ENCODE results near the gene CLSTN3. TPM values are rescaled to one million over a fixed set of nuclear protein-coding genes. Genes with fewer than 3 reads are reported as not detected.
"Not testable (repeated sequence)": the region's sequence is repeated elsewhere in the genome, so short reads cannot be mapped to it uniquely, and the experiment has no call there.

The CLSTN3 gene
- total RNA-seq, 2 donors from 2014 or later: 27.5 to 64.9 TPM

DNA sequence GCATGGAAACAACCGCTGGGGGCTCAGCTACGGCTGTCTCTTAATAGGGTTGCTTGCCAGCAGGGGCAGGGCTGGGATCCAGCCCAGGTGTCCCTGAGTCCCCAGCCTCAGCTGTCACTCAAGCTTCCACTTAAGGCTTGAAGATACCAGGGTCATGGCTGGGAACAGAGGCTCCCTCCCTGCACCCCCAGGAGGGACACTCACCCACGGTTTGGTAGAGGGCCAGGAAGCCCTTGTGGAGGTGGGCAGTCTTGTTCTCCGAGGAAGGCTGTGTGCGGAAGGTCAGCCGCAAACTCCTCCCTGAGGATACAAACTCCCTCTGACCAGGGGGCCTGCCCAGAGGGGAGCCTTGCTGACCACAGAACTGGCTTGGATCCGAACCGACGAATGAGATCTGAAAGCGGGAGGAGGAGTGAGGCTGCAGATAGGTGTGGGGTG, 28.5 kb upstream of the CLSTN3 start:
- Histone ChIP-seq H3K4me3 (no peak overlapping the region), H3K27ac (no peak overlapping the region), H3K9me3 (no peaks in the 10 kb centered on the region), H3K36me3 (replicated peaks in 1 of 2; ENCODE audit: insufficient read depth in 1 of 2, low read depth in 2 of 2) (peaks cover 4 to 10% of the 10 kb centered on the region in 2 donors), H3K4me1 (peaks cover 16% of the 10 kb centered on the region), H3K27me3 (no peaks in the 10 kb centered on the region)
- ATAC-seq (peak; percentile 31), DNase-seq (peak in 1 of 4 donors; percentile 27)
- intact Hi-C loops (cut with DNase I): no loop called here
- TF ChIP-seq, protein P1, sequence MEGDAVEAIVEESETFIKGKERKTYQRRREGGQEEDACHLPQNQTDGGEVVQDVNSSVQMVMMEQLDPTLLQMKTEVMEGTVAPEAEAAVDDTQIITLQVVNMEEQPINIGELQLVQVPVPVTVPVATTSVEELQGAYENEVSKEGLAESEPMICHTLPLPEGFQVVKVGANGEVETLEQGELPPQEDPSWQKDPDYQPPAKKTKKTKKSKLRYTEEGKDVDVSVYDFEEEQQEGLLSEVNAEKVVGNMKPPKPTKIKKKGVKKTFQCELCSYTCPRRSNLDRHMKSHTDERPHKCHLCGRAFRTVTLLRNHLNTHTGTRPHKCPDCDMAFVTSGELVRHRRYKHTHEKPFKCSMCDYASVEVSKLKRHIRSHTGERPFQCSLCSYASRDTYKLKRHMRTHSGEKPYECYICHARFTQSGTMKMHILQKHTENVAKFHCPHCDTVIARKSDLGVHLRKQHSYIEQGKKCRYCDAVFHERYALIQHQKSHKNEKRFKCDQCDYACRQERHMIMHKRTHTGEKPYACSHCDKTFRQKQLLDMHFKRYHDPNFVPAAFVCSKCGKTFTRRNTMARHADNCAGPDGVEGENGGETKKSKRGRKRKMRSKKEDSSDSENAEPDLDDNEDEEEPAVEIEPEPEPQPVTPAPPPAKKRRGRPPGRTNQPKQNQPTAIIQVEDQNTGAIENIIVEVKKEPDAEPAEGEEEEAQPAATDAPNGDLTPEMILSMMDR (IDR thresholded peaks at IDR 0.05): no peak
- WGBS, 2 donors: 74 to 76% methylated on average over 10 of the region's 10 CpGs

DNA sequence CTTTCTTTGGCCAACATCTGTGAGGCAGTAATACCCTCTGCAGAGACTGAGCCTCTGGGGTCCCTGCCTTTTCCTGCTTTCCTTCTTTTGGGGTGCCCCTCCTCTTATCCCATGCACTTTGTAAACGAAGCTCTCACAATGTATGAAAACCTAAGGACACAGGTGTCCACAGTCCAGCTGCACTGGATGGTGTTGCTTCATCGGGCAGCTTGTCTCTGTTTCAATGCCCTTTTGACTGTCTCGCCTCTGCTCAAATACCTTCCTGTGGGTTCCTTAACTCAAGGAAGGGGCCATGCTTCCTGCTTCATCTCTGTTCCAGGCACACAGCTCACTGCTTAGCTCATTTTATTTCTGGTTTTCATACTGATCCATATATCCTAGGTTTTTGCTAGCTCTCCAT, 27.6 kb upstream of the CLSTN3 start:
- no peak for ATAC-seq
- intact Hi-C loops (cut with DNase I): no loop called here
- no peaks in the 10 kb centered on the region for H3K27me3 ChIP-seq
- no peaks in the 10 kb centered on the region for H3K9me3 ChIP-seq
- H3K36me3 ChIP-seq (replicated peaks in 1 of 2; ENCODE audit: insufficient read depth in 1 of 2, low read depth in 2 of 2): peaks cover 4 to 9% of the 10 kb centered on the region in 2 donors
- TF ChIP-seq, protein P1 (IDR thresholded peaks at IDR 0.05): no peak
- no peak for TF ChIP-seq POLR2A (IDR thresholded peaks at IDR 0.05)
- peaks cover 23% of the 10 kb centered on the region for H3K4me1 ChIP-seq
- WGBS, 2 donors: 79 to 81% methylated on average over 3 of the region's 3 CpGs
- no peak overlapping the region for H3K4me3 ChIP-seq
- no peak for DNase-seq
- no peak overlapping the region for H3K27ac ChIP-seq

DNA sequence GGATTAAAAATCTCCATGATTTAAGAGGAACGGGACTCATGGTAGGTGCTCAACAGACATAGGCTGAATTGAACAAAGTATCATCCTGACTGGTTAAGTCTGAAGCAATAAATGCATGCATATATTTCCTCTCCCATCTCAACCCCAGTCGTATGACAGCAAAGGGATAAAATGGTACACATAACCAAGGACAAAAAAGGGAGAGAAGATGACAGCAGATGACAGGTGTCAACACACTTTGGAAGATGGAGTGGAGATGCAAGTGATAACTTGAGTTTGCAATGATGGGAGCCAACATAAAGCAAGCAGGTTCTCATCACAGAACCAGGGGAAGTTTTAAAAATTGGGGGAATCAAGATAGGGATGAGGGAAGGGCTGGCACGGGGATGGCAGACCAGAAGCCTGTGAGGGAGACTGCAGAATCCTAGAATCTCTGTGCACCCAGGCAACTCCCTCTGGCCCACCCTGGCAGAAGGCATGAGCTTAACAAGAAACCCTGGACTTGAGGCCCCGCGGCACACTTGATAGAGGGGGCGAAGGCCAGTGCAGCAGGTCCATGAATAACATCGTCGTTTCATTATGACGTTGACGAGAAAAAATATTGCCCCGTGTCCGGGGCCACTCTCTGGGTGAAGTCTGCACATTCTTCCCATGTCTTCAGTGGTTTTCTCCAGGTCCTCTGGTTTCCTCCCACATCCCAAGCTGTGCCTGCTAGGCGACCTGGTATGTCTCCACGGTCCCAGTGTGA, 26.2 kb upstream of the CLSTN3 start:
- no peak for ATAC-seq
- no peak overlapping the region for H3K4me3 ChIP-seq

DNA sequence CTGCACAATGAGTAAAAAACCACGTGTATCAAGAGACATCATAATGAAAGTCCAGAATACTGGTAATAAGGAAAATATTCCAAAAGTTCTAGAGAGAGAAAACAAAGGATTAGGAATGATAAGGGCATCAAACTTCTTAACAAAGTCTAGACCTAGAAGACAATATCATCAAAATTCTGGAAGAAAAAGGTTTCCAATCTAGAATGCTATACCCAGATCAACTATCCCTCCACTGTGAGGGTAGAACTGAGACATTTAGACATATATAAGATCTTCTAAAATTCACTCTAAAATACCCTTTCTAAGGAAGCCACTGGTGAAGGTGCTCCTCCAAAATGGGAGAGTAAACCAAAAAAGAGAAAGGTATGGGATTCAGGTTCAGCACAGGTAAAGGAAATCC, 24.1 kb upstream of the CLSTN3 start:
- Histone ChIP-seq H3K27me3 (no peaks in the 10 kb centered on the region), H3K4me3 (no peak overlapping the region), H3K36me3 (replicated peaks in 1 of 2; ENCODE audit: insufficient read depth in 1 of 2, low read depth in 2 of 2) (peaks cover 0 to 2% of the 10 kb centered on the region in 2 donors), H3K4me1 (peaks cover 36% of the 10 kb centered on the region), H3K27ac (no peak overlapping the region), H3K9me3 (no peaks in the 10 kb centered on the region)
- WGBS, 2 donors: 87 to 96% methylated on average over 1 of the region's 1 CpG
- no peak for TF ChIP-seq POLR2A (IDR thresholded peaks at IDR 0.05)
- TF ChIP-seq, protein P1 (IDR thresholded peaks at IDR 0.05): no peak
- intact Hi-C loops (cut with DNase I): no loop called here
- no peak for ATAC-seq
- DNase-seq: no peak

More for the DNA sequence above, 26.2 kb upstream of the CLSTN3 start:
- Histone ChIP-seq H3K27ac (no peak overlapping the region), H3K27me3 (no peaks in the 10 kb centered on the region), H3K36me3 (replicated peaks in 1 of 2; ENCODE audit: insufficient read depth in 1 of 2, low read depth in 2 of 2) (peaks cover 4 to 6% of the 10 kb centered on the region in 2 donors), H3K4me1 (peaks cover 30% of the 10 kb centered on the region), H3K9me3 (no peaks in the 10 kb centered on the region)
- DNase-seq: no peak
- WGBS, 2 donors: 86 to 89% methylated on average over 14 of the region's 14 CpGs
- intact Hi-C loops (cut with DNase I): no loop called here
- no peak for TF ChIP-seq POLR2A (IDR thresholded peaks at IDR 0.05)

DNA sequence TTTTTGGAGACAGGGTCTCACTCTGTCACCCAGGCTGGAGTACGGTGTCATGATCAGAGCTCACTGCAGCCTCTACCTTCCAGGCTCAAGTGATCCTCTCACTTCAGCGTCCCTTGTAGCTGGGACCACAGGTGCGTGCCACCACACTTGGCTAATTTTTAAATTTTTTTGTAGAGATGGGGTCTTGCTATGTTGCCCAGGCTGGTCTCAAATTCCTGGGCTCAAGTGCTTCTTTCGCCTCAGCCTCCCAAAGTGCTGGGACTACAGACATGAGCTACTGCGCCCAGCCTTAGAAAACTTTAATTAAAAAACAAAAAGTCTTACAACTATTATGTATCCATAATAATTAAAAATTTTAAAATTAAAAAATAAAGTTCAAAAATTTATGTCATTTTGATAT, 23.0 kb upstream of the CLSTN3 start:
- intact Hi-C loops (cut with DNase I); H3K36me3 ChIP-seq (replicated peaks in 1 of 2; ENCODE audit: insufficient read depth in 1 of 2, low read depth in 2 of 2); H3K4me3 ChIP-seq; H3K27me3 ChIP-seq; DNase-seq; ATAC-seq; H3K9me3 ChIP-seq: not testable (repeated sequence)
- H3K4me1 ChIP-seq: peaks cover 30% of the 10 kb centered on the region
- peak overlapping the region in 2 of 4 donors; percentile 91 to 99 for H3K27ac ChIP-seq
- 93 to 100% methylated on average over 5 of the region's 5 CpGs for WGBS, 2 donors

DNA sequence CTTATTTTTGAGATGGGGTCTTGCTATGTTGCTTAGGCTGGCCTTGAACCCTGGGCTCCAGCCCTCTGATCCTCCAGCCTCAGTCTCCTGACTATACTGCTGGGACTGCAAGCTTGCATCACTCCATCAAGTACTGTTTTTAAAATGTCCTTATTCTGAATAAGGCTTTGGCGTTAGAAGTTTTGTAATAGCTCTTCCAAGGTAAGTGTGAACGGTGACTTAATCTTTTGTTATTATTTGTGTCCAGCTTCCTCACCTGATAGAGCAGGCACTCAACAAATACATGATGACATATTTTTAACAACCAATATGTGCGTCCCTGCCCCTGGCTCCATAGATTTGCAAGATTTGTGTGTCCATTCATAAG, 22.6 kb upstream of the CLSTN3 start:
- peak overlapping the region; percentile 91 to 99 (median 96) for H3K27ac ChIP-seq
- intact Hi-C loops (cut with DNase I): no loop called here
- WGBS, 2 donors: 15 to 16% methylated on average over 3 of the region's 3 CpGs
- no peaks in the 10 kb centered on the region for H3K27me3 ChIP-seq
- peak overlapping the region; percentile 56 to 57 for H3K4me3 ChIP-seq
- peaks cover 30% of the 10 kb centered on the region for H3K4me1 ChIP-seq
- H3K36me3 ChIP-seq (replicated peaks in 1 of 2; ENCODE audit: insufficient read depth in 1 of 2, low read depth in 2 of 2): peaks cover 0 to 2% of the 10 kb centered on the region in 2 donors
- no peak for TF ChIP-seq POLR2A (IDR thresholded peaks at IDR 0.05)
- TF ChIP-seq, protein P1 (IDR thresholded peaks at IDR 0.05): no peak
- peak; percentile 38 for ATAC-seq
- no peaks in the 10 kb centered on the region for H3K9me3 ChIP-seq
- DNase-seq: peak in 1 of 4 donors; percentile 51
